PC-9 (cell line): ENCODE data around the gene PSD4. TPM values are rescaled to one million over a fixed set of nuclear protein-coding genes. Genes with fewer than 3 reads are reported as not detected.

Experiments
- BruUV-seq: library from RNA; stranded (reverse); fragments of 400-500 nt; replicated peaks from 2 replicates; lab custom pipeline; 2021; lab: Mats Ljungman, UMichigan
- CTCF ChIA-PET: fragments of 300-600 bp; sonication (Branson Sonifier 250); formaldehyde crosslinking; loops from one replicate; lab custom pipeline; 2022; ENCODE audit warnings: antibody characterized with exemption; lab: Charles Lee
- POLR2A ChIA-PET: fragments of 300-600 bp; sonication (Branson Sonifier 250); formaldehyde crosslinking; loops from one replicate; lab custom pipeline; 2022; ENCODE audit warnings: antibody characterized with exemption; ENCODE audit not compliant: unreplicated experiment; lab: Charles Lee
- DNase-seq, 2 experiments: peaks; one replicate each; pipeline versions ENCODE4 v3.0.0 to v3.0.0-alpha.2; 2015 to 2022; ENCODE audit warnings: mixed read lengths in 1 of 2
- H2AFZ ChIP-seq: fragments of 200-600 bp; sonication (generic); 2 replicates; pipeline ENCODE4 v1.8.1; 2017; ENCODE audit warnings: antibody characterized with exemption
- H3F3A ChIP-seq: fragments of 200-600 bp; sonication (generic); 2 replicates; pipeline ENCODE4 v1.8.1; 2017; ENCODE audit warnings: antibody characterized with exemption, mild to moderate bottlenecking, low read depth; ENCODE audit not compliant: insufficient read depth
- H3K27ac ChIP-seq: fragments of 200-600 bp; sonication (generic); 2 replicates; pipeline ENCODE4 v1.6.1; 2016; ENCODE audit warnings: mixed run types
- H3K27me3 ChIP-seq: fragments of 200-600 bp; sonication (generic); 2 replicates; pipeline ENCODE4 v1.6.1; 2016; ENCODE audit warnings: low read depth, mixed run types; ENCODE audit not compliant: insufficient read depth
- H3K36me3 ChIP-seq: fragments of 200-600 bp; sonication (generic); 2 replicates; pipeline ENCODE4 v1.6.1; 2016; ENCODE audit warnings: low read depth, mixed run types
- H3K4me1 ChIP-seq: fragments of 200-600 bp; sonication (generic); replicated peaks from 2 replicates; pipeline ENCODE4 v1.6.1; 2016; ENCODE audit warnings: mixed run types; ENCODE audit not compliant: insufficient read depth
- H3K4me2 ChIP-seq: fragments of 200-600 bp; sonication (generic); 2 replicates; pipeline ENCODE4 v1.6.1; 2017; ENCODE audit warnings: mixed run types
- H3K4me3 ChIP-seq: fragments of 200-600 bp; sonication (generic); 2 replicates; pipeline ENCODE4 v1.6.1; 2016; ENCODE audit warnings: mixed run types
- H3K79me2 ChIP-seq: fragments of 200-600 bp; sonication (generic); 2 replicates; pipeline ENCODE4 v1.6.1; 2017; ENCODE audit warnings: low read depth, mixed run types
- H3K9me2 ChIP-seq: fragments of 200-600 bp; sonication (generic); 2 replicates; pipeline ENCODE4 v1.8.1; 2017; ENCODE audit warnings: mild to moderate bottlenecking; ENCODE audit not compliant: insufficient read depth
- H3K9me3 ChIP-seq: fragments of 200-600 bp; sonication (generic); 2 replicates; pipeline ENCODE4 v1.8.1; 2016; ENCODE audit warnings: low read depth; ENCODE audit not compliant: insufficient read depth
- H4K20me1 ChIP-seq: fragments of 200-600 bp; sonication (generic); 2 replicates; pipeline ENCODE4 v1.8.1; 2017; ENCODE audit not compliant: insufficient read depth
- CTCF ChIP-seq: fragments of 200-600 bp; sonication (generic); conservative IDR thresholded peaks from 2 replicates; pipeline ENCODE4 v1.6.1; 2017; ENCODE audit warnings: mixed run types, antibody characterized with exemption, mild to moderate bottlenecking, moderate library complexity
- EZH2 ChIP-seq: fragments of 200-600 bp; sonication (generic); IDR thresholded peaks from 2 replicates; pipeline ENCODE4 v1.8.0; 2017; ENCODE audit warnings: antibody characterized with exemption, low read depth
- intact Hi-C: fragments of 100-400 bp; cut with micrococcal nuclease; formaldehyde crosslinking; loops from one replicate; pipeline ENCODE4 v1.10.0; 2022; ENCODE audit not compliant: unreplicated experiment
- total RNA-seq: library from RNA; stranded (reverse); gene quantifications from 2 replicates; pipeline ENCODE4 v1.2.3, GENCODE V29; 2021

Gene PSD4
- total RNA-seq, 1 experiment from 2014 or later = 29.6 TPM

DNA sequence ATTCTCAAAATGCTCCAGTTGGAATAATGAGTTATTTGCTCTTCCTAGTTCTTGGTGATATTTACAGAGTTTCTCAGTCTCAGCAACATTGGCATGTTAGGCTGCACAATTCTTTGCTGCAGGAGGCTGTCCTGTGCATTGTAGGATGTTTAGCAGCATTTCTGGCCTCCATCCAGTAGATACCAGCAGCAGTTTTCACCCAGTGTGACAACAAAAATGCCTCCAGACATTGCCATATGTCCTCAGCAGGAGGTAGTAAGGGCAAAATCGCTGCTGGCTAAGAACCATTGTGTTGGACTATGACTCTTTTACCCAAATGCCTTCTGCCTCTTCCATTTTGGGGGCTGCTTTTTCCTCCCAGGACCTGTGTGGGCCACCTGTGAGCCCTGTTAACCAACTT, 54.6 kb downstream of the PSD4 start:
- H3F3A ChIP-seq = peaks cover 6% of the 10 kb centered on the region; the same call in 1 of the 2 replicates
- ChIA-PET CTCF (no interaction called here), POLR2A (no interaction called here)
- no peaks in the 10 kb centered on the region for H3K36me3 ChIP-seq
- H2AFZ ChIP-seq = no peak overlapping the region
- no peak for DNase-seq
- BruUV-seq = no TSS peak
- no peak overlapping the region for H3K4me2 ChIP-seq
- H3K9me2 ChIP-seq = no peaks in the 10 kb centered on the region
- H3K27ac ChIP-seq = no peak overlapping the region
- H3K4me1 ChIP-seq = peaks cover 9% of the 10 kb centered on the region
- no peaks in the 10 kb centered on the region for H3K79me2 ChIP-seq
- H3K27me3 ChIP-seq = no peaks in the 10 kb centered on the region
- H3K4me3 ChIP-seq = no peak overlapping the region
- intact Hi-C loops = no loop called here
- no peaks in the 10 kb centered on the region for H3K9me3 ChIP-seq
- TF ChIP-seq CTCF (no peak), EZH2 (no peak)
- H4K20me1 ChIP-seq = no peaks in the 10 kb centered on the region

GRCh38 chr2:113228991-113229716, 55.4 kb downstream of the PSD4 start:
- Histone ChIP-seq H3K4me2 (no peak overlapping the region), H3F3A (peaks cover 6% of the 10 kb centered on the region; the same call in 1 of the 2 replicates), H3K9me2 (no peaks in the 10 kb centered on the region), H3K27me3 (no peaks in the 10 kb centered on the region), H3K4me1 (peaks cover 11% of the 10 kb centered on the region), H3K9me3 (no peaks in the 10 kb centered on the region), H3K4me3 (no peak overlapping the region), H3K79me2 (no peaks in the 10 kb centered on the region), H3K27ac (no peak overlapping the region), H3K36me3 (no peaks in the 10 kb centered on the region), H2AFZ (no peak overlapping the region), H4K20me1 (no peaks in the 10 kb centered on the region)
- no peak for TF ChIP-seq CTCF
- no peak for TF ChIP-seq EZH2
- BruUV-seq = no TSS peak
- no peak for DNase-seq
- POLR2A ChIA-PET = no interaction called here
- intact Hi-C loops = no loop called here
- CTCF ChIA-PET = no interaction called here

DNA sequence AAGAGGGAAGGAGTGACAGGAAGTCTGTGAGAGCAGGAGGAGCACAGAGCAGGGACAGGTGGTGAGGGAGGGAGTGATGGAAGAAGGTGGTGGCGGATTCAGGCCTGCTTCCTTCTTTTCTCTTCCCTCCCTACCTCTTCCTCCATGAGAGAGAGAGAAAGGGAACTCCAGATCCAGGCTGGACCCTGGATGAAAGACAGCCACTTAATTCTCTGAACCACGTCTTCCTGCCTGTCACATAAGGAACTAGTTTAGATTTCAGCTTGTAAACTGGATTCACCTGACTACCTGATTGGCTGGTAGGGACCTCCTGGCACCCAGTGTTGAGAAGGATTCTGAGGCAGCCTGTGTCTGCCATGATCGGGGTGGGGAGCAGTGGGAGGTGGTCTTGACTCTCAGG, 56.0 kb downstream of the PSD4 start:
- no peaks in the 10 kb centered on the region for H3K27me3 ChIP-seq
- H3K79me2 ChIP-seq = no peaks in the 10 kb centered on the region; the same call in 1 of the 2 replicates
- peaks cover 6% of the 10 kb centered on the region; the same call in 1 of the 2 replicates for H3F3A ChIP-seq
- intact Hi-C loops = no loop called here
- ChIA-PET POLR2A (no interaction called here), CTCF (no interaction called here)
- no peak for DNase-seq
- no peaks in the 10 kb centered on the region for H3K9me2 ChIP-seq
- BruUV-seq = no TSS peak
- H3K27ac ChIP-seq = no peak overlapping the region
- peaks cover 18% of the 10 kb centered on the region for H3K4me1 ChIP-seq
- H3K36me3 ChIP-seq = no peaks in the 10 kb centered on the region
- H3K9me3 ChIP-seq = no peaks in the 10 kb centered on the region
- H3K4me2 ChIP-seq = no peak overlapping the region
- H4K20me1 ChIP-seq = no peaks in the 10 kb centered on the region
- no peak overlapping the region for H2AFZ ChIP-seq
- H3K4me3 ChIP-seq = no peak overlapping the region
- no peak for TF ChIP-seq CTCF
- TF ChIP-seq EZH2 = no peak
